HG03521 (cell line): ENCODE data around the gene CDC40.
A peak's percentile ranks its signal among the peaks of the same experiment; 100 is the strongest.

Source experiments
- ATAC-seq: cut with Tn5 transposase; IDR thresholded peaks from one replicate; pipeline ENCODE4 v1.9.1; 2021; ENCODE audit warnings: mild to moderate bottlenecking, moderate library complexity; ENCODE audit not compliant: unreplicated experiment

CDC40 gene

GRCh38 chr6:110180228-110181008, at the start of gene CDC40:
TSS of gene CDC40 (plus strand) at chr6:110180427. CDS start at chr6:110180445, 18 bp downstream.
- ATAC-seq: peak; percentile 39

DNA sequence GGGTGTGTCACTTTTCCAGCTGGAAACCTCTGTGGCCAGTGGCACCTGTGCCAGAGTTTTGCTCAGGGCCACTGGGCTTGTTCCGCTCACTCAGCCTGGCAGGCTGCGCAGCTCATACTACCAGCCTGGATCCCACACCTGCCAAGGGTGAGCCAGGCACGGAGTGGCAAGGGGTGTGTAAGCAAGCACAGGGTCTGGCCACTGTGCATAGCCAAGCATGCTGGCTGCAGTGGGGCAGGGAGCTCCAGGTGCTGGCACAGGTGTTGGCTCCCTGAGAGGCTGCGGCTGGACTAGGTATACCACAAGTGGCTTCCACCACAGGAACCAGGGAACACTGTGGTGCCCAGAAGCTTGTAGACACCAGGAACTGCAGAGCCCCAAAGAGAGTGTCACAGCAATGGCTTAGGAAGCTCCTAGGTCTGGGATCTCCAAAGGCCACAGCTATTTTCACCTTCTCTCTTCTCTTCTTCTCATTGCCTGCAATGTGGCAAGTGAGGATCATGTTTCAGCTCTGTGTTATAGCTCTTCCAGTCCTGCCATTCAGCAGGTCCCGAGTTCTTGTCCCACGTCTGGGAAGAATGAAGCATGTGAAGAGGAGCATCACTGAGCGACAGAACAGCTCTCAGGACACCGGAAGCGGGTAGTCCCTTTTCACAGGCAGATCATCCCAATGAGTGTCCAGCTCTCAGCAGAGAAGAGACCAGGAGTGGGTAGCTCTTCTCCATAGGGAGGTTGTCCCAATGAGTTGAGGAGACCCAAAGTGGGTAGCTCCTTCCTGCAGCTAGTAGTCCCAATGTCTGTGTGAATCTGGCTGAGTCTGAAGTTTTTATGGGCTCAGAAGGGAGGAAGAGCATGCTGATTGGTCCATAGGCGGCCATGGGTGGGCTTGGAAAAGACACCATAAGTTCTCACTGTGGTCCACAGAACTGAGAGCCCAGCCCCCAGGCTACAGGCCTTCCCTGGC, 42.0 kb upstream of the CDC40 start:
- ATAC-seq: no peak

GRCh38 chr6:110139052-110139451, 41.2 kb upstream of the CDC40 start:
- ATAC-seq: no peak

- no peak for ATAC-seq
Measured at GRCh38 chr6:110140650-110141049, 39.6 kb upstream of the CDC40 start.

DNA sequence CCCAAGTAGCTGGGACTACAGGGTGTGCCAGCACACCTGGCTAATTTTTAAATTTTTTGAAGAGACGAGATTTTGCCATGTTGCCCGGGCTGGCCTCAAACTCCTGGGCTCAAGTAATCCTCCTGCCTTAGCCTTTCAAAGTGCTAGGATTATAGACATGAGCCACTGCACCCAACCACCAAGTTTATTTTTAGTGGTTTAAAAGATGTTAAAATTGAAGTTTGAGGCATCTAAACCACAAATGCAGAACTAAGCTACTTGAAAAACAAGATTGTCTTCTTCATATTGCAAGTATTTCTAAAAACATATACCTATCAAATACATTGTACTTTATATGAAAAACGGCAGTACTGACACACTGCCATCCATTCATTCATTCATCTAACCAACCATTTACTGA, 32.4 kb upstream of the CDC40 start:
- no peak for ATAC-seq

DNA sequence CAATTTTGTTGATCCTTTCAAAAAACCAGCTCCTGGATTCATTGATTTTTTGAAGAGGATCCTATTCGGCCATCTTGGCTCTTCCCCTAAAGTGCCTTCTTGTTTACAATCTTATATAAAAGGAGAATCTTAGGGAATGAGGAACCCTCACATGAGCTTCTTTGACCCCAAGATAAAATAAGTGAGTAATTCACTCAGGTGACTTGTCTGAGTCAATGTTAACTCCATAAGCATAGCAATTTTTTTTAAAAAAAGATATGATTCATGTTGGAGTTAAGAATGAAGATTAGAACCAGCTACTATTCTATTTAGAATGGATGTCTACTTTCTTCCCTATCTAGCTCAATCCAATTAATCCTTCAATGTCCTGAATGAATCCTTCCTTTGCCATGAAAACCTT, 21.7 kb upstream of the CDC40 start:
- ATAC-seq: no peak

DNA sequence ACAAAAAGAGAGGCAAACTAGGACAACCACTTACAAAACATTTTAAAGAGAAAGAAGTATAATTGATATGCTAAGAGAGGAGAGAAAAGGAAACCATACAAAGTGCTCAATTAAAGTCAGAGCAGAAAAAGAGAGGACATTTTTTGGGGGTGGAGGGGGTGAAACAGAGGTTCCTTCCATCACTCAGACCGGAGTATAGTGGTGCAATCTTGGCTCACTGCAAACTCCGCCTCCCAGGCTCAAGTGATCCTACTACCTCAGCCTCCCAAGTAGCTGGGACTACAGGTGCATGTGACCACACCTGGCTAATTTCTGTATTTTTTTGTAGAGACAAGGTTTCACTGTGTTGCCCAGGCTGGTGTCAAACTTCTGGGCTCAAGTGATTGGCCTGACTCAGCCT, 10.1 kb upstream of the CDC40 start:
- no peak for ATAC-seq

DNA sequence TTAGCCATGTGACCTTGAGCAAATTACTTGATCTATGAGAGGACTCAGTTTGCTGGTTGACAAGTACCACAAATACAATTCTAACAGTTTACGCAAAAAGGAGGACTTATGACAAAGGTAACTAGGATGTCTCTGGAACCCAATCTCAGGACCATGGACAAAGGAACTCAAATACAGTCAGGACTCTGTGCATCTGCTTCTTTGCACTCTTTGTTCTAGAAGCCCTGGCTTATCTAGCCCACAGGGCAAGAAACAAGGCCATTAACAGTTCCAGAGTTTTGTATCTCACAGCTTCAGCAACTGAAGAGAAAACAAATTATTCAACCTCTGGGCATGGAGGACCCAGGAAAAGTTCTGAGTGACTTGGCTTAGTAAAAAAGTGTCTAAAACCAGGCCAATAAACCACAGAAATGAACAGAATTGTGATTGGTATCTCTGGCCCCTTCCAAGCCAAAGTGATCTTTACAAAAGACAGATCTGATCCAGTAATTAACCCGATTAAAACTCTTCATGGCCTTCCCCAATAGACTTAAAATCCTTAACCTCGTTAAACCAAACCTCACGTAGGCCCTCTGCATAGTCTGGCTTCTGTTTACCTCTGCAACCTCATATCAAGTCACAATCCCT, 6.6 kb upstream of the CDC40 start:
- ATAC-seq: no peak

DNA sequence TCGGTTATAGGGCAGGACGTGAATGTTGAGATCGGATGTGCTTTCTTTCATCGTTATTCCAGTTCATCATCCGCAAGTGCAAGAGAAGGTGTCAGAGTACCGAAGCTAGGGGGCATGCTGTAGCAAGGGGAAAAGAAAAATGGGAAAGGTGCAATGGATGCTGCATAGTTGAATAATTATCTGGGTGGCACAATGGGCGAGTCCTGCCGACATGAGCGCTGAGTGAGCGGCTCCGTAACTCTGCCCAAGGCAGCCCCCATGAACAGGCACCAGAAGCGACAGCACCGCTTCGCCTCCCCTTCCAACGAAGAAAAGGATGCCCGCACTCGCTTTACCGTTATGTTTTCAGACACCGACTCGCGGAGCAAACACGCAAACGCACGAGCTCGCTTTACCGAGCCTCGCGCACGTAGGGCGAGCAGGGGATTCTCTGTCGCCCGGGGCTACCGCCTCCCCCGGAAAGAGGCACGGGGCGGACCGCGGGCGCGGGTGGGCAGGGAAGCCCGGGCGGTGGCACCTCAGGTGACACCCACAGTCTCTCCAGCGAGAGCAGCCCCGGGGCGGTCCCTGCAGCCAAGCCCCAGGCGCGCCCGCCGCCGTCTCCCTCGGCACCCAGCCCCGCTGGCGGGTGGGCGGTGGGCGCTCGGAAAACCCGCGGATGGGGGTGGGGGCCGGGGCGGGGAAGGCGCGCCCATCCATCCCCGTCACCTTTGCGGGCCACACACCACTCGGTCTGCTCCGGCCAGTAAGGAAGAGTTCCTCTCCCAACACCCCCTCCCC, 1.4 kb upstream of the CDC40 start:
- peak; percentile 15 for ATAC-seq

DNA sequence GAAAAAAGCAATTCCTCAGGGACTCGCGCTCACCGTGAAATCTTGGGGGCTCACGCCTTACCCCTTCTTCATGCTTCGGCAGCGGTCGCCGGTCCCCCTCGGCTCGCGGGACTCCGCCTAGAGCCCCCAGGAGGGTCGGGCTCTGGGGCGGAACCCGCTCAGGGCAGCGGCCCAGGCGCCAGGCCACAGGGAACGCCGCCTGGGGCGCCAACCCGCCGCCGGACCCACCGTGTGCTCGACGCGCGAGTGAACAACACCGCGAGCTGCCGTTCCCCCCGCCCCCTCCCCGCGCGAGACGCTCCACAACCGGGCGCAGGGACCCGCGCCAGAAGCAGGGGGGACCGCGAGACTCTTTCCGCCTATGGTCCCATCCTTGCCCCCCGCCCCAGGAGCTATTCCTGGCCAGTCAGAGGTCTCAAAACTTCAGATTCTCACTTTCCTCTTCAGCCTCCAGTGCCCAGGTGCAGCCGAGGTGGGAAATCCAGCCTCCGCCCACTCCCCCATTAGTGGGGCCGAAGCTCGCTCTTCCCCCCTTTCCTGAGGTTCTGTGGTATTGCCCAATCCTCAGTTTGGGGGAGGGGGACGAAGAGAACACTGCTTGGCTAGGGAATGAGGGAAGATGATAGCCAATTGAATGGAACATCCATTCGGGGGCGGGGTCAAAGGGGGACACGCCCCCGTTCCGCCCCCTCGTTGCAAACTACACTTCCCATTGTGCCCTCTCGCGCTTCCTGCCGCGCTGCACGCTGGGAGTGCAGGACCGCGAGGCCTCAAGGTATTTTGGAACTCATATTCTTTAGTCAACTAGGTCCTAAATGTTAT, 610 bp upstream of the CDC40 start, which contains the start of gene WASF1:
WASF1 (minus strand) TSS at position 265 of the 822 bp plus-strand sequence. CDS start 52,069 bp downstream, outside the sequence.
- ATAC-seq: peak; percentile 93

GRCh38 chr6:110181131-110182030, 1.2 kb downstream of the CDC40 start:
- no peak for ATAC-seq

DNA sequence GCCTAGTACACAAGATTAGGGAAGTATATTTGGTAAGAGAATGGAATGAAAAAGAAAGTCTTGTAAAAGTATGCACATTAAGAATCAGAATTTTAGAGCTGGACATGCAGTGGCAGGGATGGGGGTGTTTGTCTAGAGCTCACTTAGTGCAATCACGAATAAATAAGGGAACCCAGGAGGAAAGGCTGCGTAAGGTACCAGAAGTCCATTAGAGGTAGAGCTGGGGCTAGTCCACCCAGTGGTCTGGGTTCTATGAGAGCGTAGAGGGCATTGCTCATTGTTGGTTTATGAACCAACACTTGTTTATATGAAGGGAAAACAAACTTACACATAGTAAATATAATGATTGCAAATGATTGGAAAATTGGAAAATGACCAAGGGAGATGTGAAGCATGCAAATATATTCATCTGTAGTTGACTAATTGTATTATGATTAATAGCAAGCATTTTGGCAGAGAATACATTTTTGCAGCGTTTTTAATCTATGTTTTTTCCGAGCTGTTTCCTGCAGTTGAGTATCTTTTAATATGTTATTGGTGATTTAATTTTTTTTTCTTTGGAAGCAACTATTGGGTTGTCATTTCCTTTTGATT, 3.2 kb downstream of the CDC40 start:
- ATAC-seq: no peak

GRCh38 chr6:110185879-110186278, 5.7 kb downstream of the CDC40 start:
- ATAC-seq: peak; percentile 64

DNA sequence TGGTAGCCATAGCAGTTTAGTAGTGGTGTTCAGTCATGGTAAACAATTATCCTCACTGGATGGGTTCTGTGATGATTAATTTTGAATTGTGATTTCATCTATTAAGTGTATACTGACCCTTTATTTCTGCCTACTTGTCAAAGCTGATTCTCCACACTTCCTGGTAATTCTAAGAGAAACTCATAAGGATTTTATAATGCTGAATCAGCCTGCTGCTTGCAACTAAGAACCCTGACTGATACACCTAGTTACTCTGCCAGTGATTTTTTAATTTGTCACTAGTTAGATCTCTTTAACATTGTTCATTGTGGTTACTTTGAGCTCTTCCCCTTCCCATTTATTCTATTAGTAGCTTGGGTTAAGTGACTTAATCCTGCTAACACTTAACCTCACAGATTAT, 8.6 kb downstream of the CDC40 start:
- ATAC-seq: no peak

DNA sequence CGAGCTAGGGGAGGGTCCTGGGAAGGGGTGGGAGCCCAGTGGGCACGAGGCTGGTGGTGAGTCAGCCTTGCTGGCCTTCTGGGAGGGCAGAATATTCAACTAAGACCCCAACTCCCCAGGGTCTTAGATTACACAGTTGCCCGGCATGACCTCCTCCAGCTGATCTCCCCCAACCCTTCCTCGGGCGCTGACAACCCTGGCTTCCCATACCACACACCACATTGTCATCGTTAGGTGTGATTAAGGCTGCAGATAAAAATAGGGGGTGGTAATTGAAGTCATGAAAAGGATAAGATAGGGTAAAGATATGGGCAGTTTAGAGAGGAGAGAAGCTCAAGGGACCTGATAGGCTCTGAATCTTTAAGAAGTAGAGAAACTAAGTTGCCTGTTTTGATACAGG, 10.5 kb downstream of the CDC40 start:
- ATAC-seq: no peak

DNA sequence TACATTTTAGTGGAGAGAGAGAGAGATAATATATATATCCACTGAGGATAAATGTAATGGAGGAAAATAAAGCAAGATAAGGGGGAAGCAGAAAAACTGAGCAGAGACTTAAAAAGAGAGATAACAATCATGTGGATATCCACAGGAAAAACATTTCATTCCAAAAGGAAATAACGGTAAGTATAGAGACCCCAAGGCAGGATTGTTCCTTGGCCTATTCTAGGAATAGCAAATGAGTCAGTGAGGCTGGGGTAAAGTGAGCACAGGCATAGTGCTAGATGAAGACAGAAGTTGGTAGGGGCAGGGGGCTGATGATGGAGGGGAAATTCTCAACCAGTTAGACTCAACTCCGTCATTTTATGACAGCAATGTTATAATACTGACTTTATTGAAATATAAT, 11.2 kb downstream of the CDC40 start:
- ATAC-seq: no peak

DNA sequence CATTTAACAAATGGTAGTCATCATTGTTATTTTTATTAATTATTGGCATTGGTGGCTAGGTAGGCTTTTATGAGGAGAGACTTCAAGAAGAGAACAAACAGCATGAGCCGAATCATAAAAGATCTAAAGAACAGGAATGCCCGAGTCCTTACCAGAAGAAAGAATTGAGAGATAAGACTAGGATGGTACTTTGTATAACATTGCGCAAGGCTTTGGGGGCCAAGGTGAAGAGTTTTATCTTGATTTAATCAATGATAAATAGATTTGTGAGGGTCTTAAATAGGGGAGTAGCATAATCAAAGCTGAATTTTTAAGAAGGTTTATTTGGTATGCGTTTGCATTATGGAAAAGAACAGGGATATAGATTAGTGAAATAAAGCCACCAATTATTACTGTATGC, 15.4 kb downstream of the CDC40 start:
- no peak for ATAC-seq

- no peak for ATAC-seq
Measured at GRCh38 chr6:110196874-110197273, 16.6 kb downstream of the CDC40 start.
